ENCODE results near the gene RPL13. TPM values are rescaled to one million over a fixed set of nuclear protein-coding genes. Genes with fewer than 3 reads are reported as not detected.

The RPL13 gene
- total and polyA plus RNA-seq, 2 of the 8 experiments (the other 6 are each of a cell fraction or from before 2014, with no cell fraction given), result 2,162 to 7,384 TPM

- TF ChIP-seq NANOG (IDR thresholded peaks at IDR 0.05; ENCODE audit: insufficient read depth, low read depth, low read length, poor library complexity, severe bottlenecking), result no peak
- TF ChIP-seq BRCA1 (IDR thresholded peaks at IDR 0.05; ENCODE audit: low read depth, low read length), result no peak
Observed at GRCh38 chr16:89555265-89555664, 5.2 kb upstream of the RPL13 start (continued).

Measured in H1 (cell line).